22Rv1 (cell line): Measurements from ENCODE around the gene PSMB11.
A peak's percentile ranks its signal among the peaks of the same experiment; 100 is the strongest.

ENCODE experiments used
- H3K27ac ChIP-seq: fragments of 450-650 bp; 2 replicates; pipeline ENCODE4 v1.5.1; 2017
- ZFX ChIP-seq: fragments of 450-650 bp; IDR thresholded peaks from 2 replicates; pipeline ENCODE4 v1.6.1; 2017; ENCODE audit warnings: antibody characterized with exemption, borderline replicate concordance
- TF ChIP-seq, protein P1 (sequence below): fragments of 450-650 bp; IDR thresholded peaks from 2 replicates; pipeline ENCODE4 v1.5.1; 2017; ENCODE audit warnings: mild to moderate bottlenecking

Gene PSMB11

GRCh38 chr14:23020143-23021128 lies 21.6 kb upstream of the PSMB11 start:
- no peak overlapping the region for H3K27ac ChIP-seq
- no peak for TF ChIP-seq ZFX
- TF ChIP-seq, protein P1, sequence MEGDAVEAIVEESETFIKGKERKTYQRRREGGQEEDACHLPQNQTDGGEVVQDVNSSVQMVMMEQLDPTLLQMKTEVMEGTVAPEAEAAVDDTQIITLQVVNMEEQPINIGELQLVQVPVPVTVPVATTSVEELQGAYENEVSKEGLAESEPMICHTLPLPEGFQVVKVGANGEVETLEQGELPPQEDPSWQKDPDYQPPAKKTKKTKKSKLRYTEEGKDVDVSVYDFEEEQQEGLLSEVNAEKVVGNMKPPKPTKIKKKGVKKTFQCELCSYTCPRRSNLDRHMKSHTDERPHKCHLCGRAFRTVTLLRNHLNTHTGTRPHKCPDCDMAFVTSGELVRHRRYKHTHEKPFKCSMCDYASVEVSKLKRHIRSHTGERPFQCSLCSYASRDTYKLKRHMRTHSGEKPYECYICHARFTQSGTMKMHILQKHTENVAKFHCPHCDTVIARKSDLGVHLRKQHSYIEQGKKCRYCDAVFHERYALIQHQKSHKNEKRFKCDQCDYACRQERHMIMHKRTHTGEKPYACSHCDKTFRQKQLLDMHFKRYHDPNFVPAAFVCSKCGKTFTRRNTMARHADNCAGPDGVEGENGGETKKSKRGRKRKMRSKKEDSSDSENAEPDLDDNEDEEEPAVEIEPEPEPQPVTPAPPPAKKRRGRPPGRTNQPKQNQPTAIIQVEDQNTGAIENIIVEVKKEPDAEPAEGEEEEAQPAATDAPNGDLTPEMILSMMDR: no peak

- no peak for TF ChIP-seq ZFX
- TF ChIP-seq, protein P1: no peak
- no peak overlapping the region for H3K27ac ChIP-seq
Measured at GRCh38 chr14:23021434-23021833, 20.6 kb upstream of the PSMB11 start.

GRCh38 chr14:23021889-23022442 lies 20.0 kb upstream of the PSMB11 start:
- TF ChIP-seq ZFX: no peak
- no peak overlapping the region for H3K27ac ChIP-seq

GRCh38 chr14:23023022-23023794 lies 18.8 kb upstream of the PSMB11 start:
- no peak for TF ChIP-seq ZFX
- H3K27ac ChIP-seq: 0 out of 2 replicates have a peak overlapping the region, but pooled peaks have one; percentile 3

- TF ChIP-seq, protein P1: no peak
- no peak for TF ChIP-seq ZFX
- 0 out of 2 replicates have a peak overlapping the region, but pooled peaks have one; percentile 3 for H3K27ac ChIP-seq
Measured at GRCh38 chr14:23023795-23024152, 18.2 kb upstream of the PSMB11 start.

GRCh38 chr14:23024612-23025075 lies 17.4 kb upstream of the PSMB11 start:
- TF ChIP-seq, protein P1: no peak
- TF ChIP-seq ZFX: no peak
- H3K27ac ChIP-seq: no peak overlapping the region

DNA sequence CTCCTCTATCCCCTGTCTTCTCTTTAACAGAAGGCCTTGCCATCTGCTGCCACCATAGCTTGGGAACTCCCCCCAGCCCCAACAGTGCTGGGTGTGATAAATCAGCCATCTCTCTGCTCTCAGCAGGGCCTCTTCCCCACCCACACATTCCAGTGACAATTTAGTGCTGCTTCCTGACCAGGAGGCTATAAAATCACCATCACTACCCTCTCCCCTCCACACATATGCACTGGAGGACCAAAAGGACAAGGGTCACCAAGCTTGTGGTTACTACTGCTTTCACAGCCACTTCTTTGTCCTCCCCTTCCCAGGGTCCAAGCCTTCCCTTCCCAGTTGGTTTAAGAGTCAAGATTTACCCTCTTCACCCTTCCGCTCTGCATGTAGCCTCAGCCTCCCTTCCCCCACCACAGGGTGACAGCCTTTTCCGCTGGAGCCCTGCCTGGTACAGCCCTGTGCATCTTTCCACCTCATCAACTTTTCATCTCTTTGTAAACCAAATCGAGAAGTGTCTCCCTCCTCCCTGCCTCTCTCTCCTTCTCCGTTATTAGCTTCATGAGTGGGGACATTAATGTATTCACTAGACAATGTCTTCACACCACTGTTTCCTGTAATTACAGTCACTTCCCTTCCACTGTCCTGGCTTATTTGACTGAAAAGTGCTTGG lies 16.7 kb upstream of the PSMB11 start:
- no peak overlapping the region for H3K27ac ChIP-seq
- no peak for TF ChIP-seq ZFX
- TF ChIP-seq, protein P1: no peak
